HEK293T (cell line): ENCODE measurements around the gene CSTF3.

Experiments
- ARNT ChIP-seq: fragments of 450-650 bp; IDR thresholded peaks from 2 replicates; pipeline ENCODE4 v1.6.1; 2017; ENCODE audit warnings: mild to moderate bottlenecking
- BHLHE40 ChIP-seq: fragments of 450-650 bp; IDR thresholded peaks from 2 replicates; pipeline ENCODE4 v1.6.1; 2016; ENCODE audit warnings: mild to moderate bottlenecking, moderate library complexity, borderline replicate concordance
- FOXK2 ChIP-seq: fragments of 450-650 bp; IDR thresholded peaks from 2 replicates; pipeline ENCODE4 v1.6.1; 2016; ENCODE audit warnings: mild to moderate bottlenecking
- FOXM1 ChIP-seq: fragments of 450-650 bp; IDR thresholded peaks from 2 replicates; pipeline ENCODE4 v1.6.1; 2017; ENCODE audit warnings: mild to moderate bottlenecking, borderline replicate concordance
- HDGF ChIP-seq: fragments of 450-650 bp; IDR thresholded peaks from 2 replicates; pipeline ENCODE4 v1.6.1; 2017; ENCODE audit warnings: antibody characterized with exemption, borderline replicate concordance
- SUZ12 ChIP-seq: fragments of 450-650 bp; IDR thresholded peaks from 2 replicates; pipeline ENCODE4 v1.6.1; 2016; ENCODE audit warnings: mild to moderate bottlenecking
- TARDBP ChIP-seq: fragments of 450-650 bp; IDR thresholded peaks from 2 replicates; pipeline ENCODE4 v1.6.1; 2016
- ZNF384 ChIP-seq: fragments of 450-650 bp; IDR thresholded peaks from 2 replicates; pipeline ENCODE4 v1.6.1; 2016

DNA sequence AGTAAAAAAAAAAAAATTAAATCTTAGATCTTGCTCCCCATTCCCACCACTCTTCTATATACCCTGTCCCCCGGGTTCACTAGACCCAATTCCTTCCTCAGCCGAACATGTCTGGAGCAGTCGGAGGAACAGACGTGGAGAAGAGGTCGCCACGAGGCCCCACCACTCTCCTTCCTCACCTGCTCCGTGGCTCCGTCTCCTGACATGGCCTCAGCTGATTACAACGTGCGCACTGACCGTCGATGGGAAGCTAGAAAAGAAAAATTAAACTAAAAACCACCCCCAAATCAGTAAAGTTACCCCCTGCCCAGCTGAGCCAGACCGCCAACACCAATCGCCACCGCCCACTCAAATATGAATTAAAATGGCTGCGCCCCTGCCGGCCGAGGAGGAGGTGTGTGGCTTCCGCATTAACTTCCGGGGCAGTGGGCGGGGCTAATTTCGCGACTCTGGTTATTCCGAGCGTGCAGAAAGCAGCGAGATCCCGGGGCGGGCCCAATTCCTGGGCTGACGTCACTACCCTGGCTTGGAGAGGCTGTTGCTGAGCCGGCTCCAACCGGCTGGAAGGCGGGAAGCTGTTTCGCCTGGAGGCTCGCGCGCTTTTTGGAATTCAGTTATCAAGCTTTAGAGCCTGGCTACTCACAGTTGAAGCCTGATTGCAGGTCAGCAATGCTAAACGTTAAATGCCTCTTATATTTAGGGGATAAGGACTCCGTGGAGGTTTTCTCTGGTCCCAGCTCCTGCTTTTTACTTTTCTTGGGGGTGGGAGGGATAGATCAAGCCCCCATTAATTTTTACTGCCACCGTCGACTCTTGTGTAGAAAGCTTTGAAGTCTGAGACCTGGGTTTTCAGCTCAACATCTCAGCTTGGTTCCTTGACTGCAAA, at the start of gene CSTF3:
- TF ChIP-seq HDGF: no peak
- TF ChIP-seq ZNF384: no peak
- no peak for TF ChIP-seq BHLHE40
- TF ChIP-seq TARDBP: no peak
- TF ChIP-seq SUZ12: no peak
- TF ChIP-seq FOXK2: no peak
- TF ChIP-seq ARNT: no peak
- TF ChIP-seq FOXM1: no peak
